Esophagus squamous epithelium (tissue), 4 donors: ENCODE results near the gene ZNF454.

Experiments
- POLR2A ChIP-seq, 4 donors: fragments of 450-650 bp; IDR thresholded peaks; one replicate each; pipeline ENCODE4 v1.6.1; 2017; ENCODE audit warnings: antibody characterized with exemption in 4 of 4, mild to moderate bottlenecking in 4 of 4, moderate library complexity in 3 of 4
- TF ChIP-seq, protein P1 (sequence below), 6 experiments: fragments of 450-650 bp in 4 of 6; fragments of 200-600 bp in 2 of 6; sonication (generic) in 2 of 6; IDR thresholded peaks; one replicate each; pipeline ENCODE4 v1.5.1; 2016 to 2019; ENCODE audit warnings: antibody characterized with exemption in 6 of 6, mild to moderate bottlenecking in 4 of 6, moderate library complexity in 4 of 6

DNA sequence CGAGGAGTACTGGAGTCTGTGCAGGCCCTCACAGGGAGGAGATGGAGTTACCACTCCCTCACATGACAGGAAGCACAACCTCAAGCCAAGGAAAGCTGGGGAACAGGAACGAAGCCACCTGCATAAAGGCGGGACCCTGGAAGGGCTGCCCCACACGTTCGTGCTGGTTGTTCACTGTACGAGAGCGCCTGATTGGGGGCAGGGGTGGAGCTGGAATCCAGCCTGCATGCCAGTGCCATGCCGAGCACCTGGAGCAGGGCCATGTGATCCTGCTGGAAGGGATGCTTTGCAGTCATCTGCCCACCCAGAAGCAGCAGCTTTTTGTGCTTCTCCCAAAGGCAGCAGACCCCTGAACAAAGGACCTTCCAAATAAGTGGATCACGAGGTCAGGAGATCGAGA, 42.7 kb downstream of the ZNF454 start:
- TF ChIP-seq, protein P1, sequence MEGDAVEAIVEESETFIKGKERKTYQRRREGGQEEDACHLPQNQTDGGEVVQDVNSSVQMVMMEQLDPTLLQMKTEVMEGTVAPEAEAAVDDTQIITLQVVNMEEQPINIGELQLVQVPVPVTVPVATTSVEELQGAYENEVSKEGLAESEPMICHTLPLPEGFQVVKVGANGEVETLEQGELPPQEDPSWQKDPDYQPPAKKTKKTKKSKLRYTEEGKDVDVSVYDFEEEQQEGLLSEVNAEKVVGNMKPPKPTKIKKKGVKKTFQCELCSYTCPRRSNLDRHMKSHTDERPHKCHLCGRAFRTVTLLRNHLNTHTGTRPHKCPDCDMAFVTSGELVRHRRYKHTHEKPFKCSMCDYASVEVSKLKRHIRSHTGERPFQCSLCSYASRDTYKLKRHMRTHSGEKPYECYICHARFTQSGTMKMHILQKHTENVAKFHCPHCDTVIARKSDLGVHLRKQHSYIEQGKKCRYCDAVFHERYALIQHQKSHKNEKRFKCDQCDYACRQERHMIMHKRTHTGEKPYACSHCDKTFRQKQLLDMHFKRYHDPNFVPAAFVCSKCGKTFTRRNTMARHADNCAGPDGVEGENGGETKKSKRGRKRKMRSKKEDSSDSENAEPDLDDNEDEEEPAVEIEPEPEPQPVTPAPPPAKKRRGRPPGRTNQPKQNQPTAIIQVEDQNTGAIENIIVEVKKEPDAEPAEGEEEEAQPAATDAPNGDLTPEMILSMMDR (IDR thresholded peaks at IDR 0.05): no peak
- TF ChIP-seq POLR2A (IDR thresholded peaks at IDR 0.05): no peak
